CD4-positive, alpha-beta memory T cell (primary cell): ENCODE measurements around the gene FOXF1. TPM values are rescaled to one million over a fixed set of nuclear protein-coding genes. Genes with fewer than 3 reads are reported as not detected.

ENCODE experiments used
- CTCF ChIA-PET: fragments of 350-600 bp; sonication (Branson Sonifier 250); formaldehyde crosslinking; loops from one replicate; lab custom pipeline; 2021; ENCODE audit warnings: inconsistent platforms; ENCODE audit not compliant: partially characterized antibody; lab: Charles Lee
- POLR2A ChIA-PET: fragments of 350-600 bp; sonication (Branson Sonifier 250); formaldehyde crosslinking; loops from one replicate; lab custom pipeline; 2021; ENCODE audit not compliant: partially characterized antibody; lab: Charles Lee
- DNase-seq, 5 donors: peaks; one replicate each; pipeline versions ENCODE4 v3.0.0 to v3.0.0-alpha.2; 2020 to 2022; ENCODE audit warnings: mixed read lengths in 1 of 5
- H3K27ac ChIP-seq: one replicate; pipeline ENCODE4 v1.7.0; 2013; ENCODE audit warnings: low read depth, low read length
- H3K27me3 ChIP-seq: 2 replicates; pipeline ENCODE4 v1.7.0; 2013; ENCODE audit warnings: mild to moderate bottlenecking, low read length, moderate library complexity; ENCODE audit not compliant: insufficient read depth
- H3K36me3 ChIP-seq: 2 replicates; pipeline ENCODE4 v1.7.0; 2013; ENCODE audit warnings: mild to moderate bottlenecking, low read length, moderate library complexity; ENCODE audit not compliant: insufficient read depth
- H3K4me1 ChIP-seq: 2 replicates; pipeline ENCODE4 v1.7.0; 2013; ENCODE audit warnings: mild to moderate bottlenecking, low read length, moderate library complexity; ENCODE audit not compliant: insufficient read depth
- H3K4me3 ChIP-seq, 2 donors: one replicate each; pipeline ENCODE4 v1.7.0; 2013; ENCODE audit warnings: low read length in 2 of 2, mild to moderate bottlenecking in 1 of 2
- H3K9me3 ChIP-seq, 2 donors: one replicate each; pipeline ENCODE4 v1.7.0; 2013; ENCODE audit warnings: low read length in 2 of 2, control low read depth in 1 of 2; ENCODE audit not compliant: control insufficient read depth in 1 of 2
- H3K27ac Mint-ChIP-seq, 7 donors: one replicate each; pipeline ENCODE4 v1.8.0; 2020 to 2021; ENCODE audit warnings: mixed read lengths in 7 of 7, mild to moderate bottlenecking in 6 of 7, inconsistent platforms in 3 of 7, moderate library complexity in 3 of 7
- H3K27me3 Mint-ChIP-seq, 2 donors: one replicate each; pipeline ENCODE4 v1.8.0; 2020 to 2021; ENCODE audit warnings: mixed read lengths in 2 of 2
- H3K36me3 Mint-ChIP-seq, 2 donors: one replicate each; pipeline ENCODE4 v1.8.0; 2020 to 2021; ENCODE audit warnings: mixed read lengths in 2 of 2, inconsistent platforms in 1 of 2, mild to moderate bottlenecking in 1 of 2
- H3K4me1 Mint-ChIP-seq, 4 donors: one replicate each; pipeline ENCODE4 v1.8.0; 2020 to 2021; ENCODE audit warnings: mixed read lengths in 4 of 4, mild to moderate bottlenecking in 1 of 4
- H3K4me3 Mint-ChIP-seq, 8 donors: one replicate each; pipeline ENCODE4 v1.8.0; 2020 to 2021; ENCODE audit warnings: mixed read lengths in 8 of 8, mild to moderate bottlenecking in 7 of 8, moderate library complexity in 6 of 8, inconsistent platforms in 3 of 8
- H3K9me3 Mint-ChIP-seq, 8 donors: one replicate each; pipeline ENCODE4 v1.8.0; 2020 to 2021; ENCODE audit warnings: mixed read lengths in 8 of 8, mild to moderate bottlenecking in 5 of 8, inconsistent platforms in 3 of 8, moderate library complexity in 1 of 8
- intact Hi-C: fragments of 100-400 bp; cut with micrococcal nuclease; formaldehyde crosslinking; loops from one replicate; pipeline ENCODE4 v1.15.1; 2023
- polyA plus RNA-seq, 2 donors: library from polyadenylated mRNA; unstranded; fragments of 300-500 nt; fragmentation: Illumina TruSeq; gene quantifications; one replicate each; pipeline ENCODE4 v1.2.3, GENCODE V29; 2021
- total RNA-seq, 2 experiments: library from RNA; stranded (reverse); gene quantifications; one replicate each; pipeline ENCODE4 v1.2.3, GENCODE V29; 2021

FOXF1 gene
- total and polyA plus RNA-seq, 4 experiments from 2014 or later: not detected

GRCh38 chr16:86511317-86512161 lies 1.2 kb downstream of the FOXF1 start:
- POLR2A ChIA-PET: no interaction called here
- H3K27me3 Mint-ChIP-seq: peaks cover 43 to 47% of the 10 kb centered on the region in 2 donors
- peaks cover 8 to 42% (median 21%) of the 10 kb centered on the region in 4 donors for H3K4me1 Mint-ChIP-seq
- Histone ChIP-seq H3K4me1 (peaks cover 5% of the 10 kb centered on the region), H3K9me3 (no peaks in the 10 kb centered on the region), H3K36me3 (no peaks in the 10 kb centered on the region), H3K27me3 (peaks cover 12% of the 10 kb centered on the region), H3K27ac (no peak overlapping the region), H3K4me3 (no peak overlapping the region)
- no peak overlapping the region for H3K27ac Mint-ChIP-seq
- H3K4me3 Mint-ChIP-seq: peak overlapping the region in 6 of 8 donors; percentile 53 to 80 (median 68)
- CTCF ChIA-PET: no interaction called here
- peak in 1 of 5 donors; percentile 15 for DNase-seq
- no peaks in the 10 kb centered on the region for H3K36me3 Mint-ChIP-seq
- intact Hi-C loops: no loop called here
- peaks cover 0 to 8% (median 0%) of the 10 kb centered on the region in 8 donors for H3K9me3 Mint-ChIP-seq

- CTCF ChIA-PET: no interaction called here
These were observed 2.1 kb downstream of the FOXF1 start for GRCh38 chr16:86512301-86512859.

GRCh38 chr16:86512860-86513470 lies 2.6 kb downstream of the FOXF1 start:
- Mint-ChIP-seq H3K36me3 (no peaks in the 10 kb centered on the region), H3K9me3 (peaks cover 0 to 5% (median 0%) of the 10 kb centered on the region in 8 donors), H3K4me3 (peak overlapping the region in 2 of 8 donors; percentile 22 to 44), H3K27ac (peak overlapping the region in 1 of 7 donors; percentile 41), H3K27me3 (peaks cover 36 to 44% of the 10 kb centered on the region in 2 donors), H3K4me1 (peaks cover 5 to 28% (median 13%) of the 10 kb centered on the region in 4 donors)
- Histone ChIP-seq H3K9me3 (no peaks in the 10 kb centered on the region), H3K4me1 (peaks cover 5% of the 10 kb centered on the region), H3K4me3 (no peak overlapping the region), H3K27ac (no peak overlapping the region), H3K27me3 (peaks cover 4% of the 10 kb centered on the region), H3K36me3 (no peaks in the 10 kb centered on the region)
- intact Hi-C loops: no loop called here
- POLR2A ChIA-PET: no interaction called here
- peak in 1 of 5 donors; percentile 22 for DNase-seq
- CTCF ChIA-PET: no interaction called here

More at GRCh38 chr16:86512301-86512859, 2.1 kb downstream of the FOXF1 start:
- no peaks in the 10 kb centered on the region for H3K9me3 ChIP-seq
- no peak overlapping the region for H3K4me3 ChIP-seq
- H3K4me3 Mint-ChIP-seq: peak overlapping the region in 1 of 8 donors; percentile 44
- H3K27me3 Mint-ChIP-seq: peaks cover 41 to 45% of the 10 kb centered on the region in 2 donors
- peak in 1 of 5 donors; percentile 29 for DNase-seq
- intact Hi-C loops: no loop called here
- H3K36me3 Mint-ChIP-seq: no peaks in the 10 kb centered on the region
- H3K27ac Mint-ChIP-seq: no peak overlapping the region
- no peaks in the 10 kb centered on the region for H3K36me3 ChIP-seq
- peaks cover 0 to 8% (median 0%) of the 10 kb centered on the region in 8 donors for H3K9me3 Mint-ChIP-seq
- H3K4me1 ChIP-seq: peaks cover 5% of the 10 kb centered on the region
- POLR2A ChIA-PET: no interaction called here
- peaks cover 4% of the 10 kb centered on the region for H3K27me3 ChIP-seq
- peaks cover 8 to 34% (median 18%) of the 10 kb centered on the region in 4 donors for H3K4me1 Mint-ChIP-seq
- H3K27ac ChIP-seq: no peak overlapping the region

GRCh38 chr16:86513471-86514277 lies 3.3 kb downstream of the FOXF1 start:
- peaks cover 0 to 4% (median 0%) of the 10 kb centered on the region in 8 donors for H3K9me3 Mint-ChIP-seq
- ChIA-PET CTCF (no interaction called here), POLR2A (no interaction called here)
- intact Hi-C loops: no loop called here
- Histone ChIP-seq H3K27ac (no peak overlapping the region), H3K36me3 (no peaks in the 10 kb centered on the region), H3K9me3 (no peaks in the 10 kb centered on the region), H3K4me1 (peaks cover 5% of the 10 kb centered on the region), H3K4me3 (no peak overlapping the region), H3K27me3 (peaks cover 4% of the 10 kb centered on the region)
- peaks cover 5 to 27% (median 12%) of the 10 kb centered on the region in 4 donors for H3K4me1 Mint-ChIP-seq
- peaks cover 40 to 44% of the 10 kb centered on the region in 2 donors for H3K27me3 Mint-ChIP-seq
- peak overlapping the region in 3 of 8 donors; percentile 50 to 75 (median 54) for H3K4me3 Mint-ChIP-seq
- peak in 1 of 5 donors; percentile 5 for DNase-seq
- no peak overlapping the region for H3K27ac Mint-ChIP-seq
- no peaks in the 10 kb centered on the region for H3K36me3 Mint-ChIP-seq

GRCh38 chr16:86514481-86515376 lies 4.4 kb downstream of the FOXF1 start:
- Mint-ChIP-seq H3K36me3 (no peaks in the 10 kb centered on the region), H3K27ac (no peak overlapping the region), H3K9me3 (peaks cover 0 to 2% (median 0%) of the 10 kb centered on the region in 8 donors), H3K4me3 (no peak overlapping the region), H3K27me3 (peaks cover 44 to 49% of the 10 kb centered on the region in 2 donors), H3K4me1 (peaks cover 6 to 28% (median 13%) of the 10 kb centered on the region in 4 donors)
- POLR2A ChIA-PET: no interaction called here
- DNase-seq: no peak
- H3K9me3 ChIP-seq: no peaks in the 10 kb centered on the region
- H3K4me3 ChIP-seq: no peak overlapping the region
- CTCF ChIA-PET: no interaction called here
- H3K4me1 ChIP-seq: peaks cover 3% of the 10 kb centered on the region
- H3K36me3 ChIP-seq: no peaks in the 10 kb centered on the region
- intact Hi-C loops: no loop called here
- no peak overlapping the region for H3K27ac ChIP-seq
- H3K27me3 ChIP-seq: no peaks in the 10 kb centered on the region

GRCh38 chr16:86515413-86515776 lies 5.1 kb downstream of the FOXF1 start:
- no peak overlapping the region for H3K4me3 ChIP-seq
- intact Hi-C loops: no loop called here
- Mint-ChIP-seq H3K36me3 (no peaks in the 10 kb centered on the region), H3K4me1 (peaks cover 6 to 33% (median 17%) of the 10 kb centered on the region in 4 donors), H3K27ac (no peak overlapping the region), H3K4me3 (no peak overlapping the region), H3K9me3 (peaks cover 0 to 2% (median 0%) of the 10 kb centered on the region in 8 donors), H3K27me3 (peaks cover 48 to 52% of the 10 kb centered on the region in 2 donors)
- no peaks in the 10 kb centered on the region for H3K36me3 ChIP-seq
- ChIA-PET POLR2A (no interaction called here), CTCF (no interaction called here)
- DNase-seq: peak in 1 of 5 donors; percentile 5
- no peaks in the 10 kb centered on the region for H3K27me3 ChIP-seq
- no peak overlapping the region for H3K27ac ChIP-seq
- peaks cover 9% of the 10 kb centered on the region for H3K4me1 ChIP-seq
- no peaks in the 10 kb centered on the region for H3K9me3 ChIP-seq
